Upper lobe of right lung (tissue), 1 donor: ENCODE results near the gene TRAF2. TPM values are rescaled to one million over a fixed set of nuclear protein-coding genes. Genes with fewer than 3 reads are reported as not detected.
"Not testable (repeated sequence)": the region's sequence is repeated elsewhere in the genome, so short reads cannot be mapped to it uniquely, and the experiment has no call there.

ENCODE experiments used
- ATAC-seq: fragments of 200-7000 bp; cut with Tn5 transposase; one replicate; pipeline ENCODE4 v1.9.1; 2020; ENCODE audit warnings: mild to moderate bottlenecking, moderate library complexity
- DNase-seq: peaks from one replicate; pipeline ENCODE4 v3.0.0-alpha.2; 2020
- H3K27ac ChIP-seq: fragments of 200-600 bp; one replicate; pipeline ENCODE4 v1.8.0; 2022
- H3K27me3 ChIP-seq: fragments of 200-600 bp; one replicate; pipeline ENCODE4 v1.8.0; 2022; ENCODE audit warnings: mild to moderate bottlenecking
- H3K36me3 ChIP-seq: fragments of 200-600 bp; one replicate; pipeline ENCODE4 v1.8.0; 2022
- H3K4me1 ChIP-seq: fragments of 200-600 bp; one replicate; pipeline ENCODE4 v1.8.0; 2022
- H3K4me3 ChIP-seq: fragments of 200-600 bp; one replicate; pipeline ENCODE4 v1.8.0; 2022; ENCODE audit warnings: mild to moderate bottlenecking
- H3K9me3 ChIP-seq: fragments of 200-600 bp; one replicate; pipeline ENCODE4 v1.8.0; 2022
- intact Hi-C: fragments of 100-400 bp; cut with DNase I; formaldehyde crosslinking; loops from one replicate; pipeline ENCODE4 v1.11.0; 2022
- total RNA-seq: library from RNA; stranded (reverse); fragmentation: NEBNext Ultra II Directional; extraction: Animal tissue kit (Norgen Biotek cat#: 25700); gene quantifications from one replicate; pipeline ENCODE4 v1.2.1, GENCODE V29; 2021
- TF ChIP-seq, protein P1 (sequence below): fragments of 200-600 bp; IDR thresholded peaks from one replicate; pipeline ENCODE4 v1.8.0; 2022; ENCODE audit warnings: antibody characterized with exemption
- donor health status: DM: no; HTN: yes; CAD: no; lungs with severe emphysema.

Gene TRAF2
- total RNA-seq, 1 donor from 2014 or later = 14.8 TPM

DNA sequence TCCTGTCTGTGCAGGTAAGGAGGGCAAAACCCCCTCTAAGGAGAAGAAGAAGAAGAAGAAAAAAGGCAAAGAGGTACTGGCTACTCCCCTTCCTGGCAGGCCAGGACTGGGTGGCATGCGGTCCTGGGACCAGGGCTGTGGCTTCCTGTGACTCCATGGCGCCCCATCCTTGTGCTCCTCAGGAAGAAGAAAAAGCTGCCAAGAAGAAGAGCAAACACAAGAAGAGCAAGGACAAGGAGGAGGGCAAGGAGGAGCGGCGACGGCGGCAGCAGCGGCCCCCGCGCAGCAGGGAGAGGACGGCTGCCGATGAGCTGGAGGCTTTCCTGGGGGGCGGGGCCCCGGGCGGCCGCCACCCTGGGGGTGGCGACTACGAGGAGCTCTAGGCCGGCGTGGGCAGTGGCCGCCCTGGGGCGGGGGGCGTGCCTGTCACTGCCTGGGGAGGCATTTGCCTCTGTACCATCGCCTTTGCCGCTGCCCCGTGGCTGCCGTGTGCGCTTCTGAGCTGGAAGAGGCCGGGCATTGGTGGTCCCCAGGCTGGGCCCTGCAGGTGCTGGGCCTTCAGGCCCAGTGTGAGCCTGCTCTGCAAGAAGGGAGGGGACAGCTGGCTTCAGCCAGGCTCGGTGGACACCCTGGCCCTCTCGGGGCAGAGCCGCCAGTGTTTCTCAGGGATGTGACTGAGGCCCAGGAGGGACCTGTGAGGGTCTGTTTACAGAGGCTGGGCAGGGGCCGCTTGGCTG lies 46.0 kb upstream of the TRAF2 start:
- DNase-seq = no peak
- H3K4me3 ChIP-seq = no peak overlapping the region
- intact Hi-C loops = no loop called here
- H3K4me1 ChIP-seq = peaks cover 28% of the 10 kb centered on the region
- H3K27ac ChIP-seq = no peak overlapping the region
- TF ChIP-seq, protein P1, sequence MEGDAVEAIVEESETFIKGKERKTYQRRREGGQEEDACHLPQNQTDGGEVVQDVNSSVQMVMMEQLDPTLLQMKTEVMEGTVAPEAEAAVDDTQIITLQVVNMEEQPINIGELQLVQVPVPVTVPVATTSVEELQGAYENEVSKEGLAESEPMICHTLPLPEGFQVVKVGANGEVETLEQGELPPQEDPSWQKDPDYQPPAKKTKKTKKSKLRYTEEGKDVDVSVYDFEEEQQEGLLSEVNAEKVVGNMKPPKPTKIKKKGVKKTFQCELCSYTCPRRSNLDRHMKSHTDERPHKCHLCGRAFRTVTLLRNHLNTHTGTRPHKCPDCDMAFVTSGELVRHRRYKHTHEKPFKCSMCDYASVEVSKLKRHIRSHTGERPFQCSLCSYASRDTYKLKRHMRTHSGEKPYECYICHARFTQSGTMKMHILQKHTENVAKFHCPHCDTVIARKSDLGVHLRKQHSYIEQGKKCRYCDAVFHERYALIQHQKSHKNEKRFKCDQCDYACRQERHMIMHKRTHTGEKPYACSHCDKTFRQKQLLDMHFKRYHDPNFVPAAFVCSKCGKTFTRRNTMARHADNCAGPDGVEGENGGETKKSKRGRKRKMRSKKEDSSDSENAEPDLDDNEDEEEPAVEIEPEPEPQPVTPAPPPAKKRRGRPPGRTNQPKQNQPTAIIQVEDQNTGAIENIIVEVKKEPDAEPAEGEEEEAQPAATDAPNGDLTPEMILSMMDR = no peak
- H3K9me3 ChIP-seq = no peaks in the 10 kb centered on the region
- H3K36me3 ChIP-seq = peaks cover 21% of the 10 kb centered on the region
- no peak for ATAC-seq
- H3K27me3 ChIP-seq = peaks cover 18% of the 10 kb centered on the region

DNA sequence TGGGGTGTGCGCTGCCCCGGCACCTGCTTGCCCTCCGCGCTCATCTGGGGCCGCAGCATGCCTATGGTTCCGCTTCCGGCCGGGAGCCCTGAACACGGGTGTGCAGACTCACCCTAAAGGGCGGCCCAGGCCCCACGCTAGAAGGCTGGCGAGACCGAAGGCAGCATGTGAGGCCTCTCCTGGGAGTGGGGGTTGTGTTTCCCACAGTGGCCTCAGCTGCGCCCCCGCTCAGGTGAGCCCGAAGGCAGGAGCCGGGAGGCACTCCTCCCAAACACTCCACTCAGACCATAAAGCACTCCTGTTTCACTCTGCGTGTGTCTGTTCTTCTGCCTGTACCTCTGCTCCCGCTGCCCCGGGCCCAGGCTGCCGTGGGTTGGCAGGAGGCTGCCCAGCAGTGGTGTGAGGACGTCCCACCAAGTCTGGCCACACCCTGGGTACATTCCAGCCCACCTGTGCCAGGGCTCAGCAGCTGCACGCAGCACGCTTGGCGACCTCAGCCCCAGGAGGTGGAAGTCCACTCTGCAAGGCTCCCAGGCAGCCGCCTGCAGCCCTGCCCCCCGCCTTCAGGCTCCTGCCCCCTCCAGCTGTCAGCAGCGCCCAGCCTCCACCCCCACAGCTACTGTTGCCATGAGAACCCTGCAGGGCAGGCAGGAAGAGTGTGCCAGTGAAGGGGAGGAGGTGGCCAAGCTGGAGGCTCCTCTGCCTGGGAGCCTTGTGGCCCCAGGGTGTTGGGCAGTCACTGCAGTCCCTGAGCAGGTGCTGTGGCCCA lies 45.3 kb upstream of the TRAF2 start:
- TF ChIP-seq, protein P1 = no peak
- peaks cover 21% of the 10 kb centered on the region for H3K36me3 ChIP-seq
- intact Hi-C loops = no loop called here
- H3K9me3 ChIP-seq = no peaks in the 10 kb centered on the region
- peaks cover 28% of the 10 kb centered on the region for H3K4me1 ChIP-seq
- no peak overlapping the region for H3K4me3 ChIP-seq
- ATAC-seq (peak; percentile 4), DNase-seq (no peak)
- H3K27ac ChIP-seq = no peak overlapping the region
- peaks cover 25% of the 10 kb centered on the region for H3K27me3 ChIP-seq

DNA sequence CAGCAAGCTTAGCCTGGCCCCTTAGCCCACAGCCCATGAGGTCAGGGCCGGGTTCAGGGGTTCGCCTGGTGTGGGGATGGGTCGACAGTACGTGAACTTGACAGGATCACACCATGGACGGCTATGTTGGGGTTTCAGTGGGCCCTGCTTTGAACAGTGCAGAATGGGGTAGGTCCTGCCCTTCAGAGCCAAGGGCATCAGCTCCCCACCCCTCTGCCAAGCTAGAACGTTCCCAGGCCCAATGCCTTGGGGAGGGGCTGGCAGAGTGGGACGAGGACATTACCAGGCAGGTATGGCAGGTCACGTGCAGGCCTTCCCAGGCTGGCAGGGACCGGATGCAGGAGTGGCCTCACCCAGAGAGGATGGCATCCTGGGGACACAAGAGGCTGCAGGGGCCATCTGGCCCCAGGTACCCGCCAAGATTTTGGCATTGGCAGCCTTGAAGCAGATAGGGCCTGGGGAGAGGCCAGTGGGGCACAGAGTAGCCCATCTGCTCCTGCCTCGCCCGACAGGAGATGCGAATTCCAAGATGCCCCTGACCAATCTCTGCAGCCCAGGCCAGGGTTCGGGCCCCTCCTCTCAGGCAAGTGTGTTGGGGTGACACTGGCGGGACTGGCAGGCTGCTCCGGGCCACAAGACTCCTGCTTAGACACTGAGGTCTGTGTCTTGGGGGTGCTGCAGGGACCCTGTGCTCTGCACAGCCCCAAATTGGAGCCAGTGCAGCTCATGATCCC lies 44.5 kb upstream of the TRAF2 start:
- peaks cover 21% of the 10 kb centered on the region for H3K36me3 ChIP-seq
- H3K4me3 ChIP-seq = peak overlapping the region; percentile 50
- H3K27ac ChIP-seq, DNase-seq, intact Hi-C loops, H3K9me3 ChIP-seq: not testable (repeated sequence)
- peak; percentile 0 for ATAC-seq
- H3K27me3 ChIP-seq = peaks cover 31% of the 10 kb centered on the region
- peaks cover 33% of the 10 kb centered on the region for H3K4me1 ChIP-seq

- intact Hi-C loops, H3K27ac ChIP-seq, H3K9me3 ChIP-seq: not testable (repeated sequence)
- peaks cover 36% of the 10 kb centered on the region for H3K27me3 ChIP-seq
- peak; percentile 77 for ATAC-seq
- peaks cover 33% of the 10 kb centered on the region for H3K4me1 ChIP-seq
- peaks cover 21% of the 10 kb centered on the region for H3K36me3 ChIP-seq
- H3K4me3 ChIP-seq = peak within 1 kb of the TSS; percentile 50
- TF ChIP-seq, protein P1 = peak; percentile 89
- DNase-seq = peak; percentile 86
These were observed 43.9 kb upstream of the TRAF2 start, which contains the start of gene AJM1 for GRCh38 chr9:136842380-136842948. Gene AJM1 (plus strand): TSS chr9:136842478. CDS start chr9:136844415, 1,937 bp downstream.

DNA sequence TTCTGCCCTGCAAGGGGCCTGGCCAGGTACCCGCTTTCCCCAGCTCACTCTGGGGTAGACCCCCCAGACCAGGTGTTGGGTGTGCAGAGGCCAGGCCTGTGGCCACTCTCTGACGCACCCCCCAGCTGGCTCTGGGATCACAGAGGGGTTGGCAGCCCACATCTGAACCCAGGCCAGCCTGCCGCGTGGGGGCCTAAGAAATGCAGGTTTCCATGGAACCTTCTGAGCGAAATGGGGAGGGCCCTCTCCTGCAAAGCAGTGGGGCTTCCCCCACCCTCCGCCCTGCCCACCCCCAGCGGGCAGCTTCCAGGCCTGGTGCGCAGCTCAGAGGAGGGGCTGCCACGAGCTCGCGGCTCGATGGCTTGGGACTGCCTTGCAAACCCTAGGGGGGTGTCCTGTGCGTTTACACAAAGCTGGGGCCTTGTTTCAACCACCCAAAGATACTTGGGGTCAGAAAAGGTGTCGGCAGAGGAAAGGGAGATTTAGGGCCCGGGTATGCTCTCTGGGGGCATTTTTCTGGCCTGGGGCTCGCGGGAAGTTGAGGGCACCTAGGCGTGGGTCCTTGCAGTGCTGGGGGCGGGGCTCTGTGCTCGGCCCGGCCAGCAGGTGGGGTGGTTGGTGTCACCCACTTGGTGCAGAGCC lies 43.0 kb upstream of the TRAF2 start:
- H3K27ac ChIP-seq, intact Hi-C loops, H3K9me3 ChIP-seq, DNase-seq, ATAC-seq, H3K4me3 ChIP-seq: not testable (repeated sequence)
- H3K4me1 ChIP-seq = peaks cover 33% of the 10 kb centered on the region
- H3K36me3 ChIP-seq = peaks cover 20% of the 10 kb centered on the region
- H3K27me3 ChIP-seq = peaks cover 36% of the 10 kb centered on the region
